ENCODE measurements around the gene SLC14A1.

DNA sequence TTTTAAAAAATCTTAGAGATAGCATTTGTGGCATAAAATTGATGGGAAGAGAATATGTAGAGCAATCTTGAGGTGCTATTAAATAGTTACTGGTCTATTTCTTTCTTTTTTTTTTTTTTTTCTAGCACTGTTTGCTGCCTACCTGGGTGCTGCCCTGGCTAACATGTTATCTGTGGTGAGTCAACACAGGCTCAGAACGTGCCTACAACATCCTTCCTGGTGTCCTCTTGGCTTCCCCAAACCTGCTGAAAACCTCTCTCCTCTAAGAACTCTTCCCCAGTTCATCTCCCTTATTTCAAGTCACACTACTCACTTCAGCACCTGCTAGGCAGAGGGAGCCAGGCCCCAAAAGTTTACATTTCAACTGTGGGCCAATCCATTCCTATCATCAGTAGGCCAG lies 45.1 kb upstream of the SLC14A1 start:
- TF ChIP-seq, protein P1, sequence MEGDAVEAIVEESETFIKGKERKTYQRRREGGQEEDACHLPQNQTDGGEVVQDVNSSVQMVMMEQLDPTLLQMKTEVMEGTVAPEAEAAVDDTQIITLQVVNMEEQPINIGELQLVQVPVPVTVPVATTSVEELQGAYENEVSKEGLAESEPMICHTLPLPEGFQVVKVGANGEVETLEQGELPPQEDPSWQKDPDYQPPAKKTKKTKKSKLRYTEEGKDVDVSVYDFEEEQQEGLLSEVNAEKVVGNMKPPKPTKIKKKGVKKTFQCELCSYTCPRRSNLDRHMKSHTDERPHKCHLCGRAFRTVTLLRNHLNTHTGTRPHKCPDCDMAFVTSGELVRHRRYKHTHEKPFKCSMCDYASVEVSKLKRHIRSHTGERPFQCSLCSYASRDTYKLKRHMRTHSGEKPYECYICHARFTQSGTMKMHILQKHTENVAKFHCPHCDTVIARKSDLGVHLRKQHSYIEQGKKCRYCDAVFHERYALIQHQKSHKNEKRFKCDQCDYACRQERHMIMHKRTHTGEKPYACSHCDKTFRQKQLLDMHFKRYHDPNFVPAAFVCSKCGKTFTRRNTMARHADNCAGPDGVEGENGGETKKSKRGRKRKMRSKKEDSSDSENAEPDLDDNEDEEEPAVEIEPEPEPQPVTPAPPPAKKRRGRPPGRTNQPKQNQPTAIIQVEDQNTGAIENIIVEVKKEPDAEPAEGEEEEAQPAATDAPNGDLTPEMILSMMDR (IDR thresholded peaks at IDR 0.05 in 4 of 5, conservative IDR thresholded peaks at IDR 0.05 in 1 of 5), result no peak
- TF ChIP-seq POLR2A (IDR thresholded peaks at IDR 0.05), result no peak
